Measurements from ENCODE around the gene DUSP10. TPM values are rescaled to one million over a fixed set of nuclear protein-coding genes. Genes with fewer than 3 reads are reported as not detected.

DUSP10 gene
- total RNA-seq, 1 donor, result 26.8 TPM

DNA sequence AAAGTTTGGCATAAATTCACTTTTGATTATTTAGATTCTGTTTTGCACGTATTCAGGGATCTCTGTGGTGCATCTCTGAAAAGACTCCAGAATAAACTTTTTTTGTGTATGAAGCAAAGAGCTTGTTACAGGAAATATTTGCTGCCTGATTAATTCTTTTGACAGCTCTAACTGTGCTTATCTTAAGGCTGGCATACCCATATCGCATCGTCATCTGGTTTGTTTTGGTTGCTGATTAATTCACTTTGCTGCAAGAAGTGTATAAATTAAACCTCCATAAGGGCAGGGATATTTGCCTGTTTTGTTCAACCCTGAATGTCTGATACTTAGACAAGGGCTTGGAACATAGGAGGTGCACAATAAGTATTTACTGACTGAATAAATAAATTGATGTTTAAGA, 17.5 kb upstream of the DUSP10 start:
- H3K4me3 ChIP-seq (ENCODE audit: low read depth, low read length), result no peak overlapping the region
- TF ChIP-seq, protein P1, sequence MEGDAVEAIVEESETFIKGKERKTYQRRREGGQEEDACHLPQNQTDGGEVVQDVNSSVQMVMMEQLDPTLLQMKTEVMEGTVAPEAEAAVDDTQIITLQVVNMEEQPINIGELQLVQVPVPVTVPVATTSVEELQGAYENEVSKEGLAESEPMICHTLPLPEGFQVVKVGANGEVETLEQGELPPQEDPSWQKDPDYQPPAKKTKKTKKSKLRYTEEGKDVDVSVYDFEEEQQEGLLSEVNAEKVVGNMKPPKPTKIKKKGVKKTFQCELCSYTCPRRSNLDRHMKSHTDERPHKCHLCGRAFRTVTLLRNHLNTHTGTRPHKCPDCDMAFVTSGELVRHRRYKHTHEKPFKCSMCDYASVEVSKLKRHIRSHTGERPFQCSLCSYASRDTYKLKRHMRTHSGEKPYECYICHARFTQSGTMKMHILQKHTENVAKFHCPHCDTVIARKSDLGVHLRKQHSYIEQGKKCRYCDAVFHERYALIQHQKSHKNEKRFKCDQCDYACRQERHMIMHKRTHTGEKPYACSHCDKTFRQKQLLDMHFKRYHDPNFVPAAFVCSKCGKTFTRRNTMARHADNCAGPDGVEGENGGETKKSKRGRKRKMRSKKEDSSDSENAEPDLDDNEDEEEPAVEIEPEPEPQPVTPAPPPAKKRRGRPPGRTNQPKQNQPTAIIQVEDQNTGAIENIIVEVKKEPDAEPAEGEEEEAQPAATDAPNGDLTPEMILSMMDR (IDR thresholded peaks at IDR 0.05; ENCODE audit: insufficient read depth, low read length), result no peak
- peak; percentile 60 for DNase-seq (ENCODE audit: low read depth)

DNA sequence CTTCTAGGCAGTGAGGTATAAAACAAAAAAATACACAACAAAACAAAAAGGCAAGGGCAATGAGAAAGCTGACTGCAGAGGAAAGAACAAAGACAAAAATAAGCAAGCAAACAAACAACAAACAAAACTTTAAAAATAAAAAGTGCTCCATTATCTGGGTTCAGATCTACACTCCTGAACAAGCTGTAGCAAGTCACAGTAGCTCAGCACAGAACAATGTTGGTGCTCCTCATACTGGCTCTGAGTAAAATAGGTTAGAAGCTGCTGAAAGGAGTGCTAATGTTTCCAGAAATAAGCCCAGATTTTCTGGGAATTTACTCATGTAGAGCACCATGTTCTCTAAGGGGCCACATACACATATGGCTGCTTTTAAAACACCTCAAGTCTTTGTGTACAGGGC, 16.6 kb upstream of the DUSP10 start:
- DNase-seq (ENCODE audit: low read depth), result no peak
- TF ChIP-seq, protein P1 (IDR thresholded peaks at IDR 0.05; ENCODE audit: insufficient read depth, low read length), result no peak
- H3K4me3 ChIP-seq (ENCODE audit: low read depth, low read length), result no peak overlapping the region

DNA sequence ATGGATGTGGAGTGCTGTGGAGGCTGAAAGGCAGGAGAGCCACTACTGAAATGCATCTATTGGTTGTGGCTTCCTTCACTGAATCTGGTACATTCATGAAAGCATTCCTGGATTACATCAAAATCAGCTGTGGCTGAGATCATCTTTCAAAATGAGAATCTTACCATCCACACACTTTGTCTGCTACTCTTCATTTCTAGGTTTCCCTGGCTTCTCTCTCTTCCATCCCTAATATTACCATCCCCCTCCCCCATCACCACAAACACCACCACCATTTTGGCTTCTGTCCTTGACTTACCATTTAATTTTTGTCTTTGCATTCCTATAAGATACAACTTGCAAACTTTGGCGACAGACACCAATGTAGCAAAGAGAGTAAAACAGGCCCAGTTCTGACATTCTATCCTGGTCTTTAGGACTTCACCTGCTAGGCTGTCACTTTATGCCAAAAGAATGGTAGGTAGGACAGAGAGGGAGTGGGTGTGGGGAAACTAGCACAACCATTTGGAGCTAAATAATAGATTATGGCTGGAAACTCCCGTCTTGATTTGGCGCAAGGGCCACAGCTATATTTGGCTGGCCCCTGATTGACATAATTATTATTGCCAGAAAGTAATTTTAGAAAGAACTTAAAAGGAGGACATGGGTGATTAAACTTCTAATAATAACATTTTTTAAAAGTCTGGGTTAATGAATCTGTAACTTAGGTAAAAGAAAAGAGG, 15.1 kb upstream of the DUSP10 start:
- TF ChIP-seq, protein P1 (IDR thresholded peaks at IDR 0.05; ENCODE audit: insufficient read depth, low read length), result no peak
- peak; percentile 12 for DNase-seq (ENCODE audit: low read depth)
- no peak overlapping the region for H3K4me3 ChIP-seq (ENCODE audit: low read depth, low read length)

DNA sequence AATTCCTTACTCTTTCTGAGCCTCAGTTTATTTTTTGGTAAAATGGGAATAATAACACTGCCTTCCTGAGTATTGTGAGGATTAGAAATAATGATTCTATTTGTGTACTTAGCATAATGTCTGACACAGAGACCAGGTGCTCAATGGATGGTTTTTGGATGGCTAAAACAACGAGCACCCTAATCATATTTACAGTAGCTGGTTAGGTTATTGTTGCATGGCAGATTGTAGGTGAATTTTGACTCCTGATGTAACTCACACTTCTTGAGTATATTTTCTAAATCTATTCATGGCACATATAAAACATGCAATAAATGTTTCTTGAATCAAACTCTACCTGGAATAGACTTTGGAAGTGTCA, 11.9 kb upstream of the DUSP10 start:
- no peak for DNase-seq (ENCODE audit: low read depth)
- TF ChIP-seq, protein P1 (IDR thresholded peaks at IDR 0.05; ENCODE audit: insufficient read depth, low read length), result no peak
- H3K4me3 ChIP-seq (ENCODE audit: low read depth, low read length), result no peak overlapping the region

DNA sequence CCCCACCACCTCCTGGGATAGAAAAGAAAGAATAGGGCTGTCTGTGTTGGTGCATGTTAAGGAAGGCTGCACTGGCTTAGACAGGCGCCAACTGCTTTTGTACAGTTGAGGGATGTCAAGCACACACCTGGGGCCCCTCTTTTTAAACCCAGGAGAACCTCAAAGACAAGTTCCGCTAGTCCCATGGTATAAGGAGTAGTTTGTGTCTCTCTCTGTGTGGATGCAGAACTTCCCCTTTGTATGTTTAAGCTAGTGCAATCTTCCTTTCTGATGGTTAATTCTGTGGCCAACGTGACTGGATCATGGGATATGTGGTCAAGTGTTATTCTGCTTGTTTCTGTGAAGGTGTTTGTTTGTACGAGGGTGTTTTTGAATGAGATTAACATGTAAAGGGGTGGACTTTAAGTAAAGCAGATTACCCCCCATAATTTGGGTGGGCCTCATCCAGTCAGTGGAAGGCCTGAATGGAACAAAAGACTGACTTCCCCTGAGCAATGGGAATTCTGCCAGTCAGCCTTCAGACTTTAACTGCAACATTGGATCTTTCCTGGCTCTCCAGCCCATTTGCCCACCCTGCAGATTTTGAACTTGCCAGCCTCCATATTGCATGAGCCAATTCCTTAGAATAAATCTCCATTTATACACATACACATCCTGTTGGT, 9.5 kb upstream of the DUSP10 start:
- no peak for DNase-seq (ENCODE audit: low read depth)
- H3K4me3 ChIP-seq (ENCODE audit: low read depth, low read length), result no peak overlapping the region
- TF ChIP-seq, protein P1 (IDR thresholded peaks at IDR 0.05; ENCODE audit: insufficient read depth, low read length), result no peak

DNA sequence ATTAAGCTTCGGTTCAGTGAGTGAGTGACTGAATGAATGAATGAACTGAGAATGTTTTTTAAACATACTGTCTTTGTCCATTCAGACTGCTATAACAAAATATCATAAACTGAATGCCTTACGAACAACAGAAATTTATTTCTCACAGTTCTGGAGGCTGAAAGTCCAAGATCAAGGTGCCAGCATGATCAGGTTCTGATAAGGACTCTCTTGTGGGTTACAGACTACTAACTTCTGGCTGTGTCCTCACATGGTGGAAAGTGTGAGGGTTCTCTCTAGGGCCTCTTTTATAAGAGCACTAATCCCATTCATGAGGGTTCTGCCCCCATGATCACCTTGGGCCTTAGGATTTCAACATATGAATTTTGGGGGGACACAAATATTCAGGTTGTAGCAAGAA, 7.1 kb upstream of the DUSP10 start:
- DNase-seq (ENCODE audit: low read depth), result no peak
- no peak overlapping the region for H3K4me3 ChIP-seq (ENCODE audit: low read depth, low read length)
- TF ChIP-seq, protein P1 (IDR thresholded peaks at IDR 0.05; ENCODE audit: insufficient read depth, low read length), result no peak

Measured in fibroblast of the aortic adventitia (primary cell).